Tibial nerve (tissue), 4 donors: ENCODE results near the gene TMEM205. TPM values are rescaled to one million over a fixed set of nuclear protein-coding genes. Genes with fewer than 3 reads are reported as not detected.
A peak's percentile ranks its signal among the peaks of the same experiment; 100 is the strongest.
"Not testable (repeated sequence)": the region's sequence is repeated elsewhere in the genome, so short reads cannot be mapped to it uniquely, and the experiment has no call there.

Source experiments
- DNase-seq, 2 donors: peaks; one replicate each; pipeline ENCODE4 v3.0.0-alpha.2; 2019; ENCODE audit warnings: low spot score in 2 of 2
- H3K27ac ChIP-seq, 4 donors: fragments of 200-600 bp; sonication (generic) in 3 of 4; one replicate each; pipeline ENCODE4 v1.5.1; 2017 to 2019; ENCODE audit warnings: mild to moderate bottlenecking in 1 of 4
- H3K27me3 ChIP-seq, 2 donors: fragments of 200-600 bp; sonication (generic) in 1 of 2; one replicate each; pipeline versions ENCODE4 v1.5.1 to v1.6.0; 2017 to 2019
- H3K36me3 ChIP-seq, 3 donors: fragments of 200-600 bp; sonication (generic); one replicate each; pipeline ENCODE4 v1.5.1; 2018 to 2019
- H3K4me1 ChIP-seq, 4 donors: fragments of 200-600 bp; sonication (generic) in 3 of 4; one replicate each; pipeline ENCODE4 v1.5.1; 2017 to 2019
- H3K4me3 ChIP-seq, 4 donors: fragments of 200-600 bp; sonication (generic) in 3 of 4; one replicate each; pipeline ENCODE4 v1.5.1; 2017 to 2019; ENCODE audit warnings: mild to moderate bottlenecking in 1 of 4, moderate library complexity in 1 of 4
- H3K9me3 ChIP-seq, 4 donors: fragments of 200-600 bp; sonication (generic) in 3 of 4; one replicate each; pipeline ENCODE4 v1.5.1; 2017 to 2019
- EP300 ChIP-seq, 2 donors: sonication (generic); formaldehyde crosslinking; IDR thresholded peaks; one replicate each; pipeline ENCODE4 v1.6.1; 2017; ENCODE audit warnings: antibody characterized with exemption in 2 of 2, mild to moderate bottlenecking in 1 of 2
- POLR2A ChIP-seq, 2 donors: fragments of 450-650 bp; IDR thresholded peaks; one replicate each; pipeline ENCODE4 v1.6.1; 2017; ENCODE audit warnings: antibody characterized with exemption in 2 of 2, mild to moderate bottlenecking in 2 of 2, moderate library complexity in 2 of 2
- whole genome bisulfite sequencing, 2 donors: methylation state at CpG; one replicate each; pipeline ENCODE4 v1.1.5; 2018; 5-methylcytosine and 5-hydroxymethylcytosine counted together
- total RNA-seq, 4 donors: library from RNA; depleted of rRNA; stranded (reverse); fragments of >200 nt; gene quantifications; one replicate each; pipeline ENCODE4 v1.1.0, GENCODE V29; 2016
- TF ChIP-seq, protein P1 (sequence below), 5 experiments: fragments of 200-600 bp in 3 of 5; fragments of 450-650 bp in 2 of 5; sonication (generic) in 3 of 5; IDR thresholded peaks; one replicate each; pipeline ENCODE4 v1.5.1; 2016 to 2019; ENCODE audit warnings: antibody characterized with exemption in 5 of 5, mild to moderate bottlenecking in 3 of 5, moderate library complexity in 2 of 5

The TMEM205 gene
- total RNA-seq, 4 donors from 2014 or later: 145 to 238 (median 189) TPM

DNA sequence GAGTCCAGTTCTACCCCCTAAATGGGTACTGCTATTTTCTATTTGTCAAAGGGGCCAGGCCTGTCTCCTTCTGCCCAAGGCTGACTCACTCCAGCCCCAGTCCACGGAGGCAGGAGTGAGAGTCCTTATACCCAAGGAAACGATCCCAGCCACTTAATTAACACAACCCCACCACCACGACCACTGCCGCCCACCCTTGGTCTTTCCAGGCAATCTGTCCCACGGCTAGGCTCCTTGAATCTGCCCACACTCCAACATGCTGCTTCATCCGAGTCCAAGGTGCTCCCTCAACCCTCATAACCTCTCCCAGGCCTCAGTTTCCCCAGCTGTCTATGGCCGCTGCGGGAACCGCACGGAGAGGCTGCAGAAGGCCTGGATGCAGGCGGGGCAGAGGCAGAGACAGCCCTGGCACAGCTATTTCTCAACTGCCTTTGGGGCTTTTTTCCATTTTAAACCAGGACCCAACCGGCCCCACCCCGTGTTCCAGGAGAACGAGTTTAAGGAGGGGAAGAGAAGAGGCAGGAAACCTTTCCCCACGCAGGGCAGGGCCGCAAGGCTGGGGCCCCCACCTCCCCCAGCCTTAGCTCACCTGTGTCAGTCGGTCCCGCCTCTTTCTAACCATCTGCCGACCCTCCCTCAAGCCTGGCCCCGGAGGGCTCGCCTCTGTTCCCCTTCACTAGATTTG lies 7.4 kb downstream of the TMEM205 start:
- Histone ChIP-seq H3K27me3 (no peaks in the 10 kb centered on the region), H3K9me3 (no peaks in the 10 kb centered on the region), H3K36me3 (peaks cover 0 to 54% (median 4%) of the 10 kb centered on the region in 3 donors), H3K4me3 (peak overlapping the region; percentile 57 to 84 (median 82)), H3K27ac (peak overlapping the region; percentile 49 to 92 (median 88)), H3K4me1 (peaks cover 0 to 32% (median 8%) of the 10 kb centered on the region in 4 donors)
- TF ChIP-seq POLR2A (IDR thresholded peaks at IDR 0.05) (no peak), EP300 (IDR thresholded peaks at IDR 0.05) (no peak)
- TF ChIP-seq, protein P1, sequence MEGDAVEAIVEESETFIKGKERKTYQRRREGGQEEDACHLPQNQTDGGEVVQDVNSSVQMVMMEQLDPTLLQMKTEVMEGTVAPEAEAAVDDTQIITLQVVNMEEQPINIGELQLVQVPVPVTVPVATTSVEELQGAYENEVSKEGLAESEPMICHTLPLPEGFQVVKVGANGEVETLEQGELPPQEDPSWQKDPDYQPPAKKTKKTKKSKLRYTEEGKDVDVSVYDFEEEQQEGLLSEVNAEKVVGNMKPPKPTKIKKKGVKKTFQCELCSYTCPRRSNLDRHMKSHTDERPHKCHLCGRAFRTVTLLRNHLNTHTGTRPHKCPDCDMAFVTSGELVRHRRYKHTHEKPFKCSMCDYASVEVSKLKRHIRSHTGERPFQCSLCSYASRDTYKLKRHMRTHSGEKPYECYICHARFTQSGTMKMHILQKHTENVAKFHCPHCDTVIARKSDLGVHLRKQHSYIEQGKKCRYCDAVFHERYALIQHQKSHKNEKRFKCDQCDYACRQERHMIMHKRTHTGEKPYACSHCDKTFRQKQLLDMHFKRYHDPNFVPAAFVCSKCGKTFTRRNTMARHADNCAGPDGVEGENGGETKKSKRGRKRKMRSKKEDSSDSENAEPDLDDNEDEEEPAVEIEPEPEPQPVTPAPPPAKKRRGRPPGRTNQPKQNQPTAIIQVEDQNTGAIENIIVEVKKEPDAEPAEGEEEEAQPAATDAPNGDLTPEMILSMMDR (IDR thresholded peaks at IDR 0.05): no peak
- 28 to 31% methylated on average over 20 to 21 of the region's 21 CpGs for WGBS, 2 donors
- no peak for DNase-seq

DNA sequence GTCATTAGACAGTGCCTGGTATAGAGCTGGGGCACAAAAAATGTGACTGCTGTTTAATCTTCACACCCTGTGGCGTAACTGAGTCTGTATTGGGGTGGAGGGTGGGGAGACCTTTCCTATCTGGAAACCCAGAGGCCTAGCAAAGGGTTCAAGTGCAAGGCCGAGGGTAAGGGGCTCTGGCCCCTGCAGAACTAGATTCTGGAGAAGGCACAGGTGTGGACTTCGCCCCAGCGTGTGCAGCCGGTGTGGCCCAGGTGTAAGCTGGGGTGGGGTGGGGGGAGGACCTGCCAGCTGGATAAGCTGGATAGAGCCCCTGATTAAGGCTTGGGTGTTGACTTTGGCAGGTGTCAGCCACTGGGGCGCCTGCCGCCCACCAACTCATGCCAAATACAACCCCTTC lies 7.9 kb downstream of the TMEM205 start:
- TF ChIP-seq, protein P1 (IDR thresholded peaks at IDR 0.05): no peak
- no peak for TF ChIP-seq POLR2A (IDR thresholded peaks at IDR 0.05)
- TF ChIP-seq EP300 (IDR thresholded peaks at IDR 0.05): no peak
- H3K9me3 ChIP-seq: no peaks in the 10 kb centered on the region
- no peak for DNase-seq
- 77 to 86% methylated on average over 7 of the region's 7 CpGs for WGBS, 2 donors
- peaks cover 0 to 26% (median 7%) of the 10 kb centered on the region in 4 donors for H3K4me1 ChIP-seq
- H3K27ac ChIP-seq: peak overlapping the region in 3 of 4 donors; percentile 86 to 92 (median 90)
- H3K36me3 ChIP-seq: peaks cover 0 to 60% (median 4%) of the 10 kb centered on the region in 3 donors
- no peaks in the 10 kb centered on the region for H3K27me3 ChIP-seq
- H3K4me3 ChIP-seq: peak overlapping the region in 2 of 4 donors; percentile 82 to 84

DNA sequence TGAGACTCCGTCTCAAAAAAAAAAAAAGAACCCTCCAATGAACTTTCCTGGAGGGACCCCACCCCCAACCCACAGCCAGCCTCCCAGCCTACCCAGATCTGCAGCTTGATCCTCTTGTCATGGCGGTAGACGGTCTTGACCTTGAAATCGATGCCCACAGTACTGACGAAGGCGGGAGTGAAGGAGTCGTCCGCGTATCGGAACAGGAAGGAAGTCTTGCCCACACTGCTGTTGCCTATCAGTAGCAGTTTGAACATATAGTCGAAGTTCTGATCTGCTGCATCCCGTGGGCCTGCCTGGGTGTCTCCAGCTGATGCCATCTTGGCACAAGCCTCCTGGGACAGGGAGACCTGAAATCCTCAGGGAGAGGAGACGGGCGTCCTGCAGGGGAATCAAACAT lies 9.0 kb downstream of the TMEM205 start:
- no peak for DNase-seq
- H3K36me3 ChIP-seq: peaks cover 4 to 62% (median 4%) of the 10 kb centered on the region in 3 donors
- no peak overlapping the region for H3K4me3 ChIP-seq
- H3K9me3 ChIP-seq: no peaks in the 10 kb centered on the region
- no peak overlapping the region for H3K27ac ChIP-seq
- 74 to 81% methylated on average over 14 of the region's 14 CpGs for WGBS, 2 donors
- H3K4me1 ChIP-seq: peaks cover 0 to 24% (median 7%) of the 10 kb centered on the region in 4 donors
- H3K27me3 ChIP-seq: no peaks in the 10 kb centered on the region
- no peak for TF ChIP-seq EP300 (IDR thresholded peaks at IDR 0.05)
- no peak for TF ChIP-seq POLR2A (IDR thresholded peaks at IDR 0.05)
- TF ChIP-seq, protein P1 (IDR thresholded peaks at IDR 0.05): no peak

DNA sequence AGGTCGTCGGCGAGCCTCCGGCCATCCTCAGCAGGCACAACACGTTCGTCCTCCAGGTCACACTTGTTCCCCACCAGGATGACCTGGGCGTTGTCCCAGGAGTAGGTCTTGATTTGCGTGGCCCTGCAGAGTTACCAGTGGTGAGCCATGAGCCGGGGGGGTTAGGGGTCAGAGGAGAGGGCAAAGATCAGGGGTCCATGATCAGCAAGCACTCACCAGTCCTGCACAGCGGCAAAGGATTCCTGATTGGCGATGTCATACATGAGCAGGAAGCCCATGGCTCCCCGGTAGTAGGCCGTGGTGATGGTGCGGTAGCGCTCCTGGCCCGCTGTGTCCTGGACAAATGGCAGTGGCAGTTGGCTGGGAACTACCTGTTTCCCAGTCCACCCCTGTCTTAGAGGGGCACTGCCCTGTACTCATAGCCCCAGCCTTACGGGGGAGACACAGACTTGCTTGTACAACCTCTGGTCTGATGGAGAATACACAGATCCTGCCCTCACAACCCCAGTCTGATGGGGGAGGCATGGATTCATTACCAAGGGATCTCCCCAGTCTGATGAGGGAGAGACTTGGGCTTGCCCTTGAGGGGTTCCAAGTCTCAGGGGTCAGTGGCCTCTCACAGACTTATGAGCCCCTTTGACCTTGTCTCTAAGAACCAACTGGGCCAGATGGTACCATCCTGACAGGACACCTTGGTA lies 10.5 kb downstream of the TMEM205 start:
- Histone ChIP-seq H3K4me3 (no peak overlapping the region), H3K27me3 (no peaks in the 10 kb centered on the region), H3K9me3 (no peaks in the 10 kb centered on the region), H3K27ac (no peak overlapping the region), H3K4me1 (peaks cover 0 to 24% (median 7%) of the 10 kb centered on the region in 4 donors), H3K36me3 (peaks cover 4 to 68% (median 4%) of the 10 kb centered on the region in 3 donors)
- WGBS, 2 donors: 92 to 95% methylated on average over 11 to 16 of the region's 17 CpGs
- no peak for DNase-seq
- TF ChIP-seq EP300 (IDR thresholded peaks at IDR 0.05) (no peak), POLR2A (IDR thresholded peaks at IDR 0.05) (no peak)
- TF ChIP-seq, protein P1 (IDR thresholded peaks at IDR 0.05): no peak

DNA sequence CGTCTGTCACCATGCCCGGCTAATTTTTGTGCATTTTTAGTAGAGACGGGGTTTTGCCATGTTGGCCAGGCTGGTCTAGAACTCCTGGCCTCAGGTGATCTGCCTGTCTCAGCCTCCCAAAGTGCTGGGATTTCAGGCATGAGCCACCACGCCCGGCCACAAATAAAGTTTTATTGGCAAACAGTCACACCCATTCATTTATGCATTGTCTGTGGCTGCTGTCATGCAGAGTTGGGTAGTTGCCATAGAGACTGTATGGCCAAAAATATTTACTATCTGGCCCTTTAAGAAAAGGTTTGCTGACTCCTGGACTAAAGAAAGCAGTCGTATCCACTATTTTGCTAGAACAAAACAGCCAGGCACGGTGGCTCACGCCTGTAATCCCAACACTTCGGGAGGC lies 12.2 kb downstream of the TMEM205 start:
- H3K27ac ChIP-seq, H3K27me3 ChIP-seq, H3K9me3 ChIP-seq, DNase-seq, H3K4me3 ChIP-seq: not testable (repeated sequence)
- H3K36me3 ChIP-seq: peaks cover 4 to 86% (median 4%) of the 10 kb centered on the region in 3 donors
- WGBS, 2 donors: 86 to 87% methylated on average over 9 of the region's 9 CpGs
- peaks cover 0 to 12% (median 1%) of the 10 kb centered on the region in 4 donors for H3K4me1 ChIP-seq
